DND-41 (cell line): ENCODE data around the gene MARVELD1.

ENCODE experiments used
- CTCF ChIP-seq: IDR thresholded peaks from 2 replicates; pipeline ENCODE4 v1.5.1; 2012; ENCODE audit warnings: borderline replicate concordance, low read length, moderate library complexity, mild to moderate bottlenecking; ENCODE audit not compliant: poor library complexity, severe bottlenecking; ENCODE audit errors: extremely low read depth
- EZH2 ChIP-seq: IDR thresholded peaks from 3 replicates; pipeline ENCODE4 v1.6.1; 2012; ENCODE audit warnings: borderline replicate concordance, low read depth, mild to moderate bottlenecking, moderate library complexity, low read length, inconsistent platforms; ENCODE audit not compliant: severe bottlenecking

DNA sequence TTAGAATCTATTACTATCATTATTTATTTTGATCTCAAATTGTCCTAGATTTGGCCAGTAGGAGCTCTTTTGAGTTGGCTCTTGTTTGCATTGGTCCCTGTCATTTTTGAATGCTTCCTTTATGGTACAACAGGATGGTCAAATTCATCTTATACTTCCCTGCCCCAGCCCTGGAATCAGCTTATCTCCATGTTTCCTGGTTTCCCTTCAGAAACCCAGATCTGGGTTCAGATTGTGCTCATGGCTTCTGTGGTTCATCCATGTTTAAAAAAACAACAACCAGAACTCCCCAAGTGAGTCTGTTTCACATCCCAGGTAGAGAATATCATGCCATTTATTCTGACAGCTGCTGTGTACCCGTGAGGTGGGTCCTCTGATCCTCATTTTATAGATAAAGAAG, 34.0 kb downstream of the MARVELD1 start:
- no peak for TF ChIP-seq CTCF
- no peak for TF ChIP-seq EZH2
